HEK293T (cell line): ENCODE results near the gene CLASP2.

Experiments
- ARNT ChIP-seq: fragments of 450-650 bp; IDR thresholded peaks from 2 replicates; pipeline ENCODE4 v1.6.1; 2017; ENCODE audit warnings: mild to moderate bottlenecking
- BHLHE40 ChIP-seq: fragments of 450-650 bp; IDR thresholded peaks from 2 replicates; pipeline ENCODE4 v1.6.1; 2016; ENCODE audit warnings: mild to moderate bottlenecking, moderate library complexity, borderline replicate concordance
- ELF4 ChIP-seq: fragments of 450-650 bp; IDR thresholded peaks from 2 replicates; pipeline ENCODE4 v1.6.1; 2017; ENCODE audit warnings: antibody characterized with exemption
- FOXA1 ChIP-seq: fragments of 450-650 bp; IDR thresholded peaks from 2 replicates; pipeline ENCODE4 v1.6.1; 2016; ENCODE audit warnings: mild to moderate bottlenecking
- FOXM1 ChIP-seq: fragments of 450-650 bp; IDR thresholded peaks from 2 replicates; pipeline ENCODE4 v1.6.1; 2017; ENCODE audit warnings: mild to moderate bottlenecking, borderline replicate concordance
- HDGF ChIP-seq: fragments of 450-650 bp; IDR thresholded peaks from 2 replicates; pipeline ENCODE4 v1.6.1; 2017; ENCODE audit warnings: antibody characterized with exemption, borderline replicate concordance
- NFRKB ChIP-seq: fragments of 450-650 bp; IDR thresholded peaks from 2 replicates; pipeline ENCODE4 v1.6.1; 2016; ENCODE audit warnings: mild to moderate bottlenecking, moderate library complexity
- SP1 ChIP-seq: fragments of 450-650 bp; IDR thresholded peaks from 2 replicates; pipeline ENCODE4 v1.6.1; 2017
- SUZ12 ChIP-seq: fragments of 450-650 bp; IDR thresholded peaks from 2 replicates; pipeline ENCODE4 v1.6.1; 2016; ENCODE audit warnings: mild to moderate bottlenecking
- ZNF384 ChIP-seq: fragments of 450-650 bp; IDR thresholded peaks from 2 replicates; pipeline ENCODE4 v1.6.1; 2016

GRCh38 chr3:33537133-33537532 lies 180.9 kb downstream of the CLASP2 start:
- TF ChIP-seq SP1 (no peak), ARNT (no peak), SUZ12 (no peak), ELF4 (no peak), BHLHE40 (no peak), FOXM1 (no peak), NFRKB (no peak), ZNF384 (no peak), HDGF (no peak), FOXA1 (no peak)
